Skeletal muscle satellite cell (primary cell): ENCODE data around the gene YWHAQ.

Experiments
- H3K27me3 ChIP-seq: 2 replicates; pipeline ENCODE4 v1.7.0; 2013; ENCODE audit warnings: low read length; ENCODE audit not compliant: control insufficient read depth, insufficient read depth
- H3K36me3 ChIP-seq: 2 replicates; pipeline ENCODE4 v1.7.0; 2013; ENCODE audit warnings: mild to moderate bottlenecking, control low read depth, low read length; ENCODE audit not compliant: insufficient read depth
- H3K4me1 ChIP-seq: 2 replicates; pipeline ENCODE4 v1.7.0; 2013; ENCODE audit warnings: low read length; ENCODE audit not compliant: control insufficient read depth, insufficient read depth
- H3K4me2 ChIP-seq: 2 replicates; pipeline ENCODE4 v1.7.0; 2013; ENCODE audit warnings: mild to moderate bottlenecking, low read length
- H3K4me3 ChIP-seq: 2 replicates; pipeline ENCODE4 v1.7.0; 2013; ENCODE audit warnings: low read length
- H3K9ac ChIP-seq: 2 replicates; pipeline ENCODE4 v1.7.0; 2013; ENCODE audit warnings: mild to moderate bottlenecking, low read depth, low read length, moderate library complexity
- H3K9me3 ChIP-seq: replicated peaks from 2 replicates; pipeline ENCODE4 v1.7.0; 2013; ENCODE audit warnings: mild to moderate bottlenecking, control low read depth, low read length

YWHAQ gene

DNA sequence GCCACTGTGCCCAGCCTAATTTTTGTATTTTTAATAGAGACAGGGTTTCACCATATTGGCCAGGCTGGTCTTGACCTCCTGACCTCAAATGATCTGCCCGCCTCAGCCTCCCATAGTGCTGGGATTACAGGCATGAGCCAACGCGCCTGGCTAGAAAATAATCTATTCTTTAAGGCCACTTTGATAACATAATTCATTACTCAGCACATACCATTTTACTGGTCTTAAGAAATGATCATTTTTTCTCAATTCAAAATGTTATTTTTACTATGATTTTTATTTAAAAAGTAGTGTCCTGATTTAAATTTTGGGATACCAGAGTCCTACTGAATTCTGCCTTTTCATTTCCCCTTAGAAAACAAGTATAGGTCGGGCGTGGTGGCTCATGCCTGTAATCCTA lies 48.2 kb downstream of the YWHAQ start:
- no peaks in the 10 kb centered on the region for H3K27me3 ChIP-seq
- no peak overlapping the region for H3K4me3 ChIP-seq
- H3K4me2 ChIP-seq = no peak overlapping the region
- H3K4me1 ChIP-seq = no peaks in the 10 kb centered on the region
- H3K36me3 ChIP-seq = peaks cover 53% of the 10 kb centered on the region
- H3K9me3 ChIP-seq = no peaks in the 10 kb centered on the region
- no peak overlapping the region for H3K9ac ChIP-seq

DNA sequence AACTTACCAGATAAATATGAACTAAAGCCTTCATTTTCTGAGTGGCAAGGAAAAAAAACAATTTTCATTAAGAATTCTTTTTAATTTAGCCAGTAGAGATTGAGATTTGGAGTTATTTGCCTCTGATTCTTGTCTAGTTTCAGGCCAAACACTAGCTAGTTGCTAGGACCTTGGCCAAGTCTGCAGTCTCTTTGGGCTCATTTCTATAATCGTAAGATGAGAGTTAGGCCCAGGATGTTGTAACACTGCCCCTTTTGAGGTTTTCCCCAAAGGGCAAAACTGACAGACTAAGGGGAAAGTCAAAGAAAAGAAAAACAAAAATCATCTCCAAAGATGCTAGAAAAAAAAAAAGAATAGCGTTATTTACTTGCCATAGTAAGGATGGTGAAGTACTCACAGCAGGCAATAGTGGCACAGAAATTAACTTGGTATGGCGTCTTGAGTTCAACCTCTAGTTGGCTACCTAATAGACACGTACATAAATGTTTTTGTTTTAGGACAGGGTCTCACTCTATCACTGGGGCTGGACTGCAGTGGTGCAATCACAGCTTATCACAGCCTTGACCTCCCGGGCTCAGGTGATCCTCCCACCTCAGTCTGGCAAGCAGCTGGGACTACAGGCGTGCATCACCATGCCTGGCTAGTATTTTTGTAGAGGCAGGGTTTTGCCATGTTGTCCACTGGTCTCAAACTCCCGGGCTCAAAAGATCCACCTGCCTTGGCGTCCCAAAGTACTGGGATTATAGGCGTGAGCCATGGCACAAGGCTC lies 52.1 kb downstream of the YWHAQ start:
- H3K9me3 ChIP-seq = no peaks in the 10 kb centered on the region
- H3K9ac ChIP-seq = no peak overlapping the region
- H3K27me3 ChIP-seq = no peaks in the 10 kb centered on the region
- H3K4me3 ChIP-seq = no peak overlapping the region
- H3K36me3 ChIP-seq = peaks cover 20% of the 10 kb centered on the region
- H3K4me2 ChIP-seq = no peak overlapping the region
- H3K4me1 ChIP-seq = peaks cover 3% of the 10 kb centered on the region

DNA sequence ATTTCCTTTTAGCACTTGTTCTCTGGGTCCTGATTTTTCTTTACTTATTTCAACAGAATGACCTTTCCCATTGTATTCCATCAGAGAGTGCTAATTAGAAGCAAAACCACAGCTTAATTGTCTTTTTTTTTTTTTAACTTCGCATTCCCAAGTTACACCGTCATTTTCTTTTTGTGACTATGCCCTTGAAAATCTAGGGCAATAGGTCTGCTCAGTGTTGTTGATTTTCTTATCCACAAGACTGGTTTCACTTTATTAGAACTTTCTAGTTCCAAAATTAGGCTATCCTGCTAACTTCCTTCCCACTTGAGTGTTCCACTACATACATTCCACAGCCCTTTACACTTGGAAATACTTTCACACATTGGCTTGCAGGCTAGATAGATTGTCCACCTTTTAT lies 56.5 kb downstream of the YWHAQ start:
- Histone ChIP-seq H3K9me3 (no peaks in the 10 kb centered on the region), H3K9ac (no peak overlapping the region), H3K27me3 (no peaks in the 10 kb centered on the region), H3K4me3 (no peak overlapping the region), H3K36me3 (no peaks in the 10 kb centered on the region), H3K4me2 (no peak overlapping the region), H3K4me1 (peaks cover 10% of the 10 kb centered on the region)

GRCh38 chr2:9573840-9574239 lies 57.0 kb downstream of the YWHAQ start:
- no peaks in the 10 kb centered on the region for H3K36me3 ChIP-seq
- H3K27me3 ChIP-seq = no peaks in the 10 kb centered on the region
- H3K9me3 ChIP-seq = no peaks in the 10 kb centered on the region
- peaks cover 10% of the 10 kb centered on the region for H3K4me1 ChIP-seq
- H3K4me3 ChIP-seq = no peak overlapping the region
- no peak overlapping the region for H3K4me2 ChIP-seq
- H3K9ac ChIP-seq = no peak overlapping the region

DNA sequence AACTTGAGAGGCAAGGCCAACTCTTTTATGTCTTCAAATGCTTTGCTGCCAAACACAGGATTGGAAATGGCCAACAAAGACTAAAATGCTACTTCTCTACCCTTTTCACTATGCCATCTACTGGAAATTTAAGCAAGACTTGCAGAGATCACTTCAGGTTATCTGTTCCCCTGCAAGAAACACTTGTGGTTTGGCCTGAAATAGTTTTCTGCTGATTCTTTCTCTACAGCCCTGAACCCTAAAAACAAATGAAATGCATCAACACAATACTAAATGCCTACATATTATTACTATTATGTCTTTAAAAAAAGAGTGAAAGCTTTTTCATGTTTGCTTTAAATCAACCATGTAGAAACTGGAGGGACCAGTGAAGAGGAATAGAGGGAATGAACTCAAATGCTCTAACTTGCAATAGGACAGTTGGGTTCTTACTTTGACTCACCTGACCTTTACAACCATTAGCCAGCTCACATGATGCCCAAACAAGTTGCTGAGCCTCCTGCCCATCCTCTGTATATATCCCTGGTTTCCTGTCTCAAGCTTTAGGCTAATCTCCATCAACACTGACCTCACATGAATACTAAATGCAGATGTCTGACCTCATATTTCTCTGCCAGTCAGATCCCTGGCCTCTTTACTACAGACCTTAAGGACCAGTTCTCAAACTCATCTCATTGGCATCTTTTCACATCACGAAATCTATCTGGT lies 57.6 kb downstream of the YWHAQ start:
- no peaks in the 10 kb centered on the region for H3K36me3 ChIP-seq
- no peaks in the 10 kb centered on the region for H3K27me3 ChIP-seq
- H3K9ac ChIP-seq = no peak overlapping the region
- H3K4me2 ChIP-seq = no peak overlapping the region
- no peak overlapping the region for H3K4me3 ChIP-seq
- no peaks in the 10 kb centered on the region for H3K9me3 ChIP-seq
- H3K4me1 ChIP-seq = peaks cover 10% of the 10 kb centered on the region

GRCh38 chr2:9570182-9571060 lies 60.4 kb downstream of the YWHAQ start:
- no peaks in the 10 kb centered on the region for H3K9me3 ChIP-seq
- no peak overlapping the region for H3K4me2 ChIP-seq
- no peak overlapping the region for H3K9ac ChIP-seq

DNA sequence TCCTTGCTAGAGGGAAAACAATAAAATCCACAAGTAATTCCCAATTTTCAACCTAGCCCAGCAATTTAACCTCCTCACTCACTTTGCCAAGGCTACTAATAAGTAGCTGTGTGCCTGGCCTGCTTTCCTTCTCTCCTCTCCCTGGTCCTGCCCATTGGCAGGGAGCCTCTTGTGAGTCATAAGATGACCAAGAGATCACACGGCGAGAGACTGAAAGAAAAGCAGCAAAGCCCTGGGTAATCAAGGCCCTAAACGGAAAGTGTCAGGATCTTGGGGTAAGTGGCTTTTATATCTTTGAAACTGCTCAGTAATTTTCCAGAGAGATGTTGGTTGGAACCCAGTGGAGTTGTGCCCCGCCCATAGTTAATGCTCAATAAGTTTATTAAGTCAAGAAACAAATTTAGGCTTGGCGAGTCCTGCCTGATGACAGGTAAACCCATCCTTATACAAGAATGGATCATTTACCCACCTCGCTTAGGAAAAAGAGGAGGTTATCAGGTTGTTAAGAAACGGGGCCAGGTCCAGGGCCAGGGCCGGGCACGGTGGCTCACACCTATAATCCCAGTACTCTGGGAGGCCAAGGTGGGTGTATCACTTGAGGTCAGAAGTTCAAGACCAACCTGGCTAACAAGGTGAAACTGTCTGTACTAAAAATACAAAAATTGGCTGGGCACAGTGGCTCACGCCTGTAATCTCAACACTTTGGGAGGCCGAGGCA lies 65.2 kb downstream of the YWHAQ start:
- Histone ChIP-seq H3K9ac (peak overlapping the region; percentile 78), H3K36me3 (no peaks in the 10 kb centered on the region), H3K9me3 (no peaks in the 10 kb centered on the region), H3K4me2 (peak overlapping the region; percentile 63), H3K27me3 (no peaks in the 10 kb centered on the region), H3K4me1 (peaks cover 10% of the 10 kb centered on the region), H3K4me3 (peak overlapping the region; percentile 4)

More at GRCh38 chr2:9570182-9571060, 60.4 kb downstream of the YWHAQ start:
- H3K36me3 ChIP-seq = no peaks in the 10 kb centered on the region
- no peak overlapping the region for H3K4me3 ChIP-seq
- no peaks in the 10 kb centered on the region for H3K27me3 ChIP-seq
- peaks cover 14% of the 10 kb centered on the region for H3K4me1 ChIP-seq

- peaks cover 17% of the 10 kb centered on the region for H3K4me1 ChIP-seq
- H3K36me3 ChIP-seq = no peaks in the 10 kb centered on the region
- no peak overlapping the region for H3K9ac ChIP-seq
- no peaks in the 10 kb centered on the region for H3K9me3 ChIP-seq
- no peak overlapping the region for H3K4me3 ChIP-seq
- H3K27me3 ChIP-seq = no peaks in the 10 kb centered on the region
- H3K4me2 ChIP-seq = no peak overlapping the region
Measured at GRCh38 chr2:9560628-9561027, 70.2 kb downstream of the YWHAQ start.

- no peaks in the 10 kb centered on the region for H3K36me3 ChIP-seq
- H3K4me2 ChIP-seq = no peak overlapping the region
- H3K9ac ChIP-seq = no peak overlapping the region
- H3K27me3 ChIP-seq = no peaks in the 10 kb centered on the region
- peaks cover 17% of the 10 kb centered on the region for H3K4me1 ChIP-seq
- no peak overlapping the region for H3K4me3 ChIP-seq
- H3K9me3 ChIP-seq = no peaks in the 10 kb centered on the region
Measured at GRCh38 chr2:9558948-9559381, 71.8 kb downstream of the YWHAQ start.

DNA sequence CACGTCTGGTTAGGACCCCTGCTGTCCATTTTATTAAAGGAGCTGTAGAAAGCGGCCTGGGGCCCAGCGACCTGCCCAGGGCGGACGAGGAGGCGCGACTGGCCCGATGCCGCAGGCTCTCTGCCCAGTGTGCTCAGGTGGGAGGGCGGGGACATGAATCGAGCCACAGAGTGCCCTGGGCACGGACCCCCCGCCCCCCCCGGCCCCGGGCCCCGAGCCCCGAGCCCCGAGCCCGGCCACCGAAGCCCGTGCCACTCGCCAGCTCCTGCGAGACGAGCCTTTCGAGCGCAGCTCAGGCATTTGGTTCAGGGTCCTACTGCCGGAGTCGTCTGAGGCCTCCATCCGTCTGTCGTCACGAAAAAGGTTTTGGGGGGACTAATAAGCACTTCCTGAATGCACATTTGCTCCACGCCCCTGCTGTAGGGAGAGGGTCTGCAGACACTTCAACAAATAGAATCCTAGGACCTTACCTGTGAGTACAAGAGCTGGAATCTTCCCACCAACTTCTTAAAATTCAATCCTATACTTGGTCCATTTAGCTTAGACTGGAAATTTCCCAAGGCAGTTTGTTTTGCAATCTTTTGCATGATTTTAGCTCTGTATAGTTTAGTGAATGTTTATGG lies 74.6 kb downstream of the YWHAQ start:
- H3K9ac ChIP-seq = peak overlapping the region; percentile 100
- H3K4me2 ChIP-seq = peak overlapping the region; percentile 92
- no peaks in the 10 kb centered on the region for H3K27me3 ChIP-seq
- H3K4me3 ChIP-seq = peak overlapping the region; percentile 96
- H3K36me3 ChIP-seq = no peaks in the 10 kb centered on the region
- H3K4me1 ChIP-seq = peaks cover 34% of the 10 kb centered on the region
- no peaks in the 10 kb centered on the region for H3K9me3 ChIP-seq
